Measurements from ENCODE around the gene RAET1G. TPM values are rescaled to one million over a fixed set of nuclear protein-coding genes. Genes with fewer than 3 reads are reported as not detected.

Gene RAET1G
- total RNA-seq, 1 donor = 4.6 TPM

DNA sequence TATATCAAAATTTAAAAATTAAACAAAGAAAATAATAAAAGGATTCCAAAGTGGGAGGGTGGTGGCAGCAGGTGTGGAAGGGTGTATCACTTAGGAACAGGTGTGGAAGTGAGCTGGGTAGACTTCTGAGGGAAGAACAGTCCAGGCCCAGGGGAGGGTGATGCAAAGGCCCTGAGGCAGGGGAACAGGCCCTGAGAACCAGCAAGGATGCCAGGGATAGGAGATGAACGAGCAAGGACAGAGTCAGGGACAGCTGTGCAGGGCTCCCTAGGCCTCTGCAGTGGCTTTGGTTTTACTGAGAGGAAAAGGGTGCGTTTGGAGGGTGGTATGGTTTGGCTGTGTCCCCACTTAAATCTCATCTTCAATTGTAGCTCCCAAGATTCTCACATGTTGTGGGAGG is 15.6 kb downstream of the RAET1G start:
- H3K4me3 ChIP-seq (ENCODE audit: low read depth, low read length) = no peak overlapping the region
- no peak for DNase-seq (ENCODE audit: low read depth)
- TF ChIP-seq, protein P1, sequence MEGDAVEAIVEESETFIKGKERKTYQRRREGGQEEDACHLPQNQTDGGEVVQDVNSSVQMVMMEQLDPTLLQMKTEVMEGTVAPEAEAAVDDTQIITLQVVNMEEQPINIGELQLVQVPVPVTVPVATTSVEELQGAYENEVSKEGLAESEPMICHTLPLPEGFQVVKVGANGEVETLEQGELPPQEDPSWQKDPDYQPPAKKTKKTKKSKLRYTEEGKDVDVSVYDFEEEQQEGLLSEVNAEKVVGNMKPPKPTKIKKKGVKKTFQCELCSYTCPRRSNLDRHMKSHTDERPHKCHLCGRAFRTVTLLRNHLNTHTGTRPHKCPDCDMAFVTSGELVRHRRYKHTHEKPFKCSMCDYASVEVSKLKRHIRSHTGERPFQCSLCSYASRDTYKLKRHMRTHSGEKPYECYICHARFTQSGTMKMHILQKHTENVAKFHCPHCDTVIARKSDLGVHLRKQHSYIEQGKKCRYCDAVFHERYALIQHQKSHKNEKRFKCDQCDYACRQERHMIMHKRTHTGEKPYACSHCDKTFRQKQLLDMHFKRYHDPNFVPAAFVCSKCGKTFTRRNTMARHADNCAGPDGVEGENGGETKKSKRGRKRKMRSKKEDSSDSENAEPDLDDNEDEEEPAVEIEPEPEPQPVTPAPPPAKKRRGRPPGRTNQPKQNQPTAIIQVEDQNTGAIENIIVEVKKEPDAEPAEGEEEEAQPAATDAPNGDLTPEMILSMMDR (IDR thresholded peaks at IDR 0.05; ENCODE audit: insufficient read depth, low read length) = no peak

DNA sequence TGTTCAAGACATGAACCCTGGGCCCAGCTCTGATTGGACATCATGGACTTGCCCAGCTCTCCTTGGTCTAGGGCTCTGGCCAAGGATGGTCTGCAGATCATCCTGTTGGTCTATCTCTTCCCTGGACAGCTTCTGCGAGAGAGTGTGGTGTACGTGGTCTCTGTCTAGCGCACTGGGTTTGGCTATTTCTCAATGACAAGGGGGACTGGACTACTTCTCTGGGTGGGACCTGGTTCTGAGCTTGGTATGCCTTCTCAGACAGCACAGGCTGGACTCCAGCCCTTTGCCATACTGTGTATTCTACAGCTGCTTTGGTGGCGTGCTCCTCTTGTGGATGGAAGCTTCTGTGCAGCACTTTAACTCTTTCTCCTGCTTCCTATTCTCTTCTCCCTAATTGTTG is 16.5 kb downstream of the RAET1G start:
- TF ChIP-seq, protein P1 (IDR thresholded peaks at IDR 0.05; ENCODE audit: insufficient read depth, low read length) = no peak
- no peak overlapping the region for H3K4me3 ChIP-seq (ENCODE audit: low read depth, low read length)
- DNase-seq (ENCODE audit: low read depth) = no peak

DNA sequence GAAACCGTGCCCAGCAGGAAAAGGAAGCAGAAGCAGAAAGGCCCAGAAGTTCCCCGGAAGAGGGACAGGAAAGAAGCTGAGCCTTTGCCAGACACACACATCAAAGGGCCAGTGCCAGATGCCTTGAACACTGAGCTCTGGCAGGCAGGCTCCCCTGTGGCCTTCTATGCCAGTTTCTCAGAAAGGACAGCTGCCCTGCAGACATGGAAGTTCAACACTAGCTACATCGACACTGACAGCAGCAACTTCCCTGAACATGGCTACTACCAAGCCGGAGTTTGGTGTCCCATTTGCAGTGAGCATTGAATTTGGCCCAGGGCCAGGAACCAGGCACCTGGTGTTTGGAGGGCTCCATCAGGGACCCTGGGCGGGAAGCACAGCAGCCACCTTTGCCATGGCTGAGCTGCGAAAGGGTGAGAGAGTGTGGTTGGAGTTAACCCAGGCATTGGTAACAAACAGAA is 17.0 kb downstream of the RAET1G start:
- TF ChIP-seq, protein P1 (IDR thresholded peaks at IDR 0.05; ENCODE audit: insufficient read depth, low read length) = no peak
- no peak overlapping the region for H3K4me3 ChIP-seq (ENCODE audit: low read depth, low read length)
- no peak for DNase-seq (ENCODE audit: low read depth)

DNA sequence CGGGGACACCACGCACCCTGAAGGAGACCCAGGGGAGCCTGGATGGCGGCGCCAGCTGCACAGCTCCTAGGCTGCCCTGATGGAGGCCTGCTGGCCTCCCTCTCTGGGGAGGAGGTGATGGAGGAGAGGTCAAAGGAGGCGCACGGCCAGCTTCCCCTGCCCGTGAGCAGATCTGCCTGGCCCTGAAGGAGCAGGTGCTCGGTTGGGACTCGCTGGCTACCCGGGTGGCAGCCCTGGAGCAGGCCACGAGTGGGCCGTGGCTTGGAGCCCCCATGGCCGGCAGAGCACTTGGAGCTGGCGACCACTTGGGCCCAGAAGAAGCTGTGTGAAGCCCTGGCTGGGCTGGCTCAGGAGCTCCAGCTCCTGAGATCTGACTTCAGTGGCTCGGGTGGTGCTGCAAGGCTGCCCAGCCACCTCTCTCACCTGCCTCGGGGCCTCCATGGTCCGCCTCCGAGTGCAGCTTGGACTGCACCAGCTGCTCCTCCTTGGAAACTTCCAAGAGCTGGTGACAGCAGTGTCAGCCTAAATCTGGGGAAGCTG is 17.5 kb downstream of the RAET1G start:
- DNase-seq (ENCODE audit: low read depth) = no peak
- TF ChIP-seq, protein P1 (IDR thresholded peaks at IDR 0.05; ENCODE audit: insufficient read depth, low read length) = no peak
- no peak overlapping the region for H3K4me3 ChIP-seq (ENCODE audit: low read depth, low read length)

DNA sequence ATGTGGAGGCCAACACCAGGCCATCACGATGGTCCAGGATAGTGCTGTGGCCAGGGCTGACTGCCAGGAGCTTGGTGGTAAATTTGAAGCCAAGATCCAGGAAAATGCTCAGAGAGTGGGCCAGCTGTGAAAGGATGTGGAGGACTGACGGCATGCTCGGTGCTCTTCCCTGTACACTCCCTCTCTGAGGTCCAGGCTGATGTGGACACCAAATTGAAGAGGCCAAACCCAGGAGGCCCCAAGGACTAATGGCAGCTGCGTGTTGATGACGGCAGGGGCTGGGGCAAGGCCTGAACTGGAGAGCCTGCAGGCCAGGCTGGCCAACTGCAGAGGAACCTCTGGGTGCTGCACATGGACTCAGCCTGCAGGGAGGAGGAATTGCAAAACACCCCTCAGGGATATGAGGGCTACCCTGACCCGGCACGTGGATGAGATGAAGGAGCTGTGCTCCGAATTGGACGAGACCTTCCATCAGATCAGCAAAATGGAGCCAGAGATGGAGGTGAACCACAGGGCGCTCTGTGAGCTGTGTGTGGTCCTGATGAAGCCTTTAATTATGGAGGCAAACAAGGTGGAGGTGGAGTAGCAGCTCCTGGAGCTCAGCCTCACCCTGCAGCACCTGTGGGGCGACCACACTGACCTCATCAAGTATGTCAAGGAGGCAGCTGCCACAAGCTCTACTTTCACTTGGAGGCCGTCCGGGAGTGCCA is 18.1 kb downstream of the RAET1G start:
- no peak for DNase-seq (ENCODE audit: low read depth)
- no peak overlapping the region for H3K4me3 ChIP-seq (ENCODE audit: low read depth, low read length)
- TF ChIP-seq, protein P1 (IDR thresholded peaks at IDR 0.05; ENCODE audit: insufficient read depth, low read length) = no peak

DNA sequence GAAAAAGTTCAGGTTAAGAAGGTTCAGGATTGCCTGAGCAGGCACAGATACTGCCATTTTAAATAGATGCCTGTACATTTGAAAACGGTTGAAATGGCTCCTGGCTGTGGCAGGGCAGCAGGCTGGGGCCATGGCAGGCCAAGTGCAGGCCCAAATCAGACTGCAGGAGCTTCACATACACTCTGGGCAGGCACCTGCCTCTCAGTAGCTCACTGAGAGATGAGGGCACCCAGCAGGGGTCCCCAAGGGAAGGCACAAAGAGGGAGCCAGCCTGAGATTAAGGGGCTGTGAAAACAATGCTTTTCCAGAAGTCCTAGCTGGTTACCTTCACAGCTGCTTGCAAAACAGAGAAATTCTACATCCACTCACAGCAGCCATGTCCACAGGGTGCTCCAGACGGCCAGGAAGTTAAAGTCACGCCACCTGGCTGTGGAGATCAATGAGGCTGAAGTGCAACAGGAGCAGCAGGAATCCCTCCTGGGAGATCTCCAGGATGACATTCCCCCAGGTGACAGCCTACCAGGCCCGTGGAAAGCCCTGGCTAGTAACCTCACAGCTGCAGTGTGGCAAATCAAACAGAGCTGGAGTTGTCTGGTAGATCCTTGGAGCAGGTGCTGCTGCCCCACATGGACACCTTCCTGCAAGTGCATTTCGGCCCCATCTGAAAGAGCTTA is 18.8 kb downstream of the RAET1G start:
- H3K4me3 ChIP-seq (ENCODE audit: low read depth, low read length) = no peak overlapping the region
- TF ChIP-seq, protein P1 (IDR thresholded peaks at IDR 0.05; ENCODE audit: insufficient read depth, low read length) = no peak
- DNase-seq (ENCODE audit: low read depth) = no peak
